ENCODE measurements around the gene C4orf50.

DNA sequence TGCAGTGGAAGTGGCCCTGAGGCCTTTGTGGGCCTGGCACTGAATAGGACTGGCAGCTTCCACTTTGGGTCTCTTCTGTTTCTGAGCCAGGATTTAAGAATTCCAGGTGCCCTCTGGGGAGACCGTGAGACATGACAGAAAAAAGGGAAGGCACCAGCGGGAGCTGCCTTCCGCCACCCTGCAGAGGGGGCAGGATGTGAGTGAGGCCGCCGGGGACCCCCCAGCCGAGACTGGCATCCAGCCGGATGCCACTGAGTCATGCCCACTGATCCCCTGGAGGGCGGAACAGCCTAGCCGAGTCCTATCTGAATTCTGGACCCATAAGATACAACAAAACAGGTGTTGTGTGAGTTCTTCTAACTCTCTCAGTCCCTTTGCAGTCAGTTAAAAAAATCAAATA is 41.3 kb downstream of the C4orf50 start:
- TF ChIP-seq POLR2A (IDR thresholded peaks at IDR 0.05; ENCODE audit: control extremely low read depth in 1 of 2, low read depth in 2 of 2, low read length in 2 of 2): no peak
- no peak for TF ChIP-seq RAD21 (IDR thresholded peaks at IDR 0.05 in 1 of 2, conservative IDR thresholded peaks at IDR 0.05 in 1 of 2; ENCODE audit: low read depth in 2 of 2, low read length in 2 of 2)
- no peak for TF ChIP-seq PHF8 (conservative IDR thresholded peaks at IDR 0.05; ENCODE audit: low read depth, low read length)
- TF ChIP-seq, protein P1, sequence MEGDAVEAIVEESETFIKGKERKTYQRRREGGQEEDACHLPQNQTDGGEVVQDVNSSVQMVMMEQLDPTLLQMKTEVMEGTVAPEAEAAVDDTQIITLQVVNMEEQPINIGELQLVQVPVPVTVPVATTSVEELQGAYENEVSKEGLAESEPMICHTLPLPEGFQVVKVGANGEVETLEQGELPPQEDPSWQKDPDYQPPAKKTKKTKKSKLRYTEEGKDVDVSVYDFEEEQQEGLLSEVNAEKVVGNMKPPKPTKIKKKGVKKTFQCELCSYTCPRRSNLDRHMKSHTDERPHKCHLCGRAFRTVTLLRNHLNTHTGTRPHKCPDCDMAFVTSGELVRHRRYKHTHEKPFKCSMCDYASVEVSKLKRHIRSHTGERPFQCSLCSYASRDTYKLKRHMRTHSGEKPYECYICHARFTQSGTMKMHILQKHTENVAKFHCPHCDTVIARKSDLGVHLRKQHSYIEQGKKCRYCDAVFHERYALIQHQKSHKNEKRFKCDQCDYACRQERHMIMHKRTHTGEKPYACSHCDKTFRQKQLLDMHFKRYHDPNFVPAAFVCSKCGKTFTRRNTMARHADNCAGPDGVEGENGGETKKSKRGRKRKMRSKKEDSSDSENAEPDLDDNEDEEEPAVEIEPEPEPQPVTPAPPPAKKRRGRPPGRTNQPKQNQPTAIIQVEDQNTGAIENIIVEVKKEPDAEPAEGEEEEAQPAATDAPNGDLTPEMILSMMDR (IDR thresholded peaks at IDR 0.05; ENCODE audit: control extremely low read depth in 1 of 3, insufficient read depth in 1 of 3, low read depth in 1 of 3, low read length in 3 of 3): no peak
- no peak for TF ChIP-seq SP2 (IDR thresholded peaks at IDR 0.05; ENCODE audit: low read length)
- no peak for TF ChIP-seq EP300 (IDR thresholded peaks at IDR 0.05; ENCODE audit: borderline replicate concordance in 1 of 2, low read depth in 2 of 2, low read length in 2 of 2)
- no peak for TF ChIP-seq GABPA (IDR thresholded peaks at IDR 0.05; ENCODE audit: borderline replicate concordance, insufficient read depth, low read length)
- TF ChIP-seq HDAC2 (IDR thresholded peaks at IDR 0.05; ENCODE audit: borderline replicate concordance in 1 of 2, low read depth in 2 of 2, low read length in 2 of 2): no peak
- no peak for TF ChIP-seq SIN3A (conservative IDR thresholded peaks at IDR 0.05 in 1 of 2, IDR thresholded peaks at IDR 0.05 in 1 of 2; ENCODE audit: low read depth in 1 of 2, low read length in 2 of 2)

Data from H1 (cell line).